Measurements from ENCODE around the gene RHCE. TPM values are rescaled to one million over a fixed set of nuclear protein-coding genes. Genes with fewer than 3 reads are reported as not detected.

RHCE gene
- total and polyA plus RNA-seq, 9 of the 15 experiments (the other 6 are each of a cell fraction or from before 2014, with no cell fraction given): 5.4 to 31.5 (median 12.6) TPM

- Histone ChIP-seq H3K79me2 (ENCODE audit: control insufficient read depth, insufficient read depth, low read length) (peaks cover 95% of the 10 kb centered on the region), H3K27ac (ENCODE audit: extremely low read depth, low read depth, low read length) (peak overlapping the region; percentile 20; the same call in 2 of the 3 replicates), H2AFZ (ENCODE audit: low read depth, low read length) (no peak overlapping the region), H3K4me3 (no peak overlapping the region), H3K4me1 (replicated peaks in 1 of 2; ENCODE audit: control insufficient read depth in 2 of 2, insufficient read depth in 2 of 2, low read length in 2 of 2) (peaks cover 3 to 41% of the 10 kb centered on the region in 2 experiments), H3K9ac (ENCODE audit: insufficient read depth in 1 of 2, low read depth in 2 of 2, low read length in 2 of 2) (peak overlapping the region in 1 of 2 experiments; percentile 33; a peak in 1 of 4 replicates), H3K27me3 (ENCODE audit: control insufficient read depth in 2 of 2, insufficient read depth in 2 of 2, low read length in 2 of 2) (no peaks in the 10 kb centered on the region), H3K9me3 (replicated peaks; ENCODE audit: control insufficient read depth, insufficient read depth, low read depth, low read length) (no peaks in the 10 kb centered on the region), H4K20me1 (replicated peaks; ENCODE audit: control insufficient read depth, insufficient read depth, low read length) (0 out of 2 replicates have a peak, but pooled peaks cover 5% of the 10 kb centered on the region), H3K4me2 (ENCODE audit: insufficient read depth, low read length) (peak overlapping the region; percentile 47), H3K36me3 (ENCODE audit: control insufficient read depth, insufficient read depth, low read length) (peaks cover 37% of the 10 kb centered on the region), H3K9me1 (ENCODE audit: control insufficient read depth, insufficient read depth, low read length) (no peaks in the 10 kb centered on the region)
- DNase-seq (ENCODE audit: extremely low read depth in 1 of 4, low spot score in 3 of 4) (no peak), ATAC-seq (no peak), FAIRE-seq (no peak)
- CTCF ChIA-PET (ENCODE audit: low intra/inter-chr PET ratio): interaction anchor here (0.6 kb wide), 1 partner anchor 504 kb away, joined by 3 read pairs; no protein-coding TSS in a partner anchor
- no TSS peak for BruUV-seq (replicated peaks)
- POLR2A ChIA-PET: interaction anchor here (1.0 to 1.5 kb wide), 4 partner anchors 8 to 18 kb away, joined by 3 to 4 read pairs (median 4); no protein-coding TSS in a partner anchor
- WGBS (ENCODE audit: insufficient coverage, low coverage, missing lambda C conversion rate): 11% methylated on average over 4 of the region's 4 CpGs
- in situ Hi-C loops (cut with MboI): no loop called here
- intact Hi-C loops (cut with micrococcal nuclease): loop anchor here (10.0 kb wide), 1 partner anchor 151 kb away; no protein-coding TSS in a partner anchor
- no peak for TF ChIP-seq HNRNPUL1 (IDR thresholded peaks at IDR 0.05; ENCODE audit: low read length)
- 0 out of 4 replicates have a peak, but pooled peaks of 1 of the 2 experiments have one; percentile 15 for TF ChIP-seq ZNF318 (IDR thresholded peaks at IDR 0.05; ENCODE audit: borderline replicate concordance in 1 of 2, low read depth in 1 of 2)
- no peak for TF ChIP-seq PTRF (tag; IDR thresholded peaks at IDR 0.05)
- no peak for TF ChIP-seq NFRKB (IDR thresholded peaks at IDR 0.05; ENCODE audit: low read depth)
- 0 out of 4 replicates have a peak, but pooled peaks of 1 of the 2 experiments have one; percentile 18 for TF ChIP-seq MNT (conservative IDR thresholded peaks at IDR 0.05)
- TF ChIP-seq HBP1 (CRISPR knock-in tag; IDR thresholded peaks at IDR 0.05): no peak
- no peak for TF ChIP-seq CEBPG (CRISPR knock-in tag; IDR thresholded peaks at IDR 0.05)
- peak; percentile 35 to 71; a peak in 2 of 4 replicates for TF ChIP-seq CEBPG (tag; conservative IDR thresholded peaks at IDR 0.05 in 1 of 2, IDR thresholded peaks at IDR 0.05 in 1 of 2)
- TF ChIP-seq RUNX1 (IDR thresholded peaks at IDR 0.05; ENCODE audit: low read depth): no peak
Measured at GRCh38 chr1:25435397-25436108, 14.9 kb upstream of the RHCE start.

Data from K562 (cell line).